HG03108 (cell line): ENCODE data around the gene ZBTB39.
"Not testable (repeated sequence)": the region's sequence is repeated elsewhere in the genome, so short reads cannot be mapped to it uniquely, and the experiment has no call there.

Experiments used
- ATAC-seq: cut with Tn5 transposase; IDR thresholded peaks from one replicate; pipeline ENCODE4 v1.9.1; 2021; ENCODE audit warnings: moderate library complexity; ENCODE audit not compliant: unreplicated experiment

The ZBTB39 gene

DNA sequence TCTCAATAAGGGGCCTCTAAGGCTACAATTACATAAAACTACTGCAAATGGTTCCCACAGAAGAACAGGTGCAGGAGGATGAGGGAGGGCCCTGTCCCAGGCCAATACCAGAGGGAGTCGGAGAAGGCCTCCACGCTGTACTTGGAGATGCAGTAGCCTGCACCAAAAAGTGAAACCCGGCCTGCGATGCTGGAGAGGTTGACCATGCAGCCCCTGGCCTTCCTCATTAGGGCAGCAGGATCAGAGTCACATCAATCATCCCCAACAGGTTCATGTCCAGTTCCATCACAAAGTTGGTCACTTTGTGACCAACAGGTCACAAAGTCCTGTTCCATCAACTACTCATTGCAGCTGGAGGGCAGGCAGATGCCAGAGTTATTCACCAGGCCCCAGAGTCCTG is 23.0 kb downstream of the ZBTB39 start:
- ATAC-seq, result no peak

DNA sequence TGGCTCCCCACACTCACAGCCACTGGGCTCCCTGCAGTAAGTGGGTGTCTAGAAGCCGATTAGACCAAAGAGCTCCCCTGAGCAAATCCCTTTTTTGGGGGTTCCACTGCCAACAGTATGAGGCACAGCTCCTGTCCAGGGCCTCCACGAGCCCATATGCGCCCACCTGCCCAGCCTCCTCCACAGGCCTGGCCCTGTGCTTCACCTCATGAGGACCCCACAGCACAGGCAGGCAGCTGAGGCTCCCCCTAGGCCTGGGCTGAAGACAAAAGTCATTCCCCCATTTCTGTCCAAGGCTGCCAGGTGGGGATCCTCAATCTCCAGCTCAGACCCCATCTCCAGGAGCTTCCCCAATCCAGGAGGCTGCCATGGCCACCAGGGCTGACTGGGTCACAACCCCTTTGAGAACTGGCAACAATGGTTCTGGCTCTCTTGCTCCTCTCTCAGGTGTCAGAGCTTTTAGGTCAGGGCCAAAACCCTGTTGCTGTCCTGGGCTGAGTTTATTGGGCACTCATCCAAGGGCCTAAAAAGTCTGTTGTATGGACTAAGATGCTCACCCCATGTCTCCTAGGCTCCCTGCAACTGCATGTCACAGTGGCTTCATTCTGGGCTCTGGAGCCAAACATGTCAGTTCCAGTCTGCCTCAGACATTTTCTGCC is 23.6 kb downstream of the ZBTB39 start:
- ATAC-seq, result not testable (repeated sequence)

DNA sequence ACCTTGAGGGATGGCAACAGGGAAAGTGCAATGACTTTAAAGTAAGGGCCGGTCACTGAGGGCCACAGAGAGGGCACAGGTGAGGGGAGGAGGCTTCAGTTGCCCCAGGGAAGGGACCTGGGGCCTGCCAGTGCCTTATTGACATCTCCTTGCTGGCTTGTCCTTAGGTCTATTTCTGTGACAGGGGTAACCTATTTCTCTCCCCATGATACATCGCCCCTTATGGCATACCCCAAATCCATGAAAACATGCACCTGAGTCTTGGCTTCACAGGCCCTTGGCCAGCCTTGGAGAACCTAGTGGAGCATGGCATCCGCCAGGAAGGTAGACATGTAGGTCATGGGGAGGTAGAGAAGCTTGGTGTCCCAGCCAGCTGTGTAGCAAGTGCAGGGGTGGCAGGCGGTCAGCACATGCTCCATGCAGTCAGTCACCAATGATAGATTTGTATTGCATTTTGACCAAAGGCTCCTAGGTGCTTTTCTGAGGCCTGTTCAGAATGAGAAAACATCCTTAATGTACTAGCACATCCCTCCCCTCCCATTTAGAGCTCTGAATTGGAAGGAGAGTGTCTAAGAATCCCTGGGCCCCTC is 25.3 kb downstream of the ZBTB39 start:
- ATAC-seq, result no peak

DNA sequence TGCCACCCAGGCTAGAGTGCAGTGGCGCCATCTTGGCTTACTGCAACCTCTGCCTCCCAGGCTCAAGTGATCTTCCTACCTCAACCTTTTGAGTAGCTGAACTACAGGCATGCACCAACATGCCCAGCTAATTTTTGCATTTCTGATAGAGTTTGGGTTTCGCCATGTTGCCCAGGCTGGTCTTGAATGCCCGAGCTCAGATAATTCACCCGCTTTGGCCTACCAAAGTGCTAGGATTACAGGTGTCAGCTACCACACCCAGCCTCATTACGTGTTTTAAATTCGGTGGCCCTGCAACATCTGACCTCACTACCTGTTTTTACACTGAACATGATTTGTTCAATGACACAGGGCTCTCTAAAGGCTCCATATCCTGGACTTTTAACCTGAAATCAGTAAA is 26.1 kb downstream of the ZBTB39 start:
- no peak for ATAC-seq

- ATAC-seq, result no peak
Measured at GRCh38 chr12:56979628-56980027, 26.7 kb downstream of the ZBTB39 start.

DNA sequence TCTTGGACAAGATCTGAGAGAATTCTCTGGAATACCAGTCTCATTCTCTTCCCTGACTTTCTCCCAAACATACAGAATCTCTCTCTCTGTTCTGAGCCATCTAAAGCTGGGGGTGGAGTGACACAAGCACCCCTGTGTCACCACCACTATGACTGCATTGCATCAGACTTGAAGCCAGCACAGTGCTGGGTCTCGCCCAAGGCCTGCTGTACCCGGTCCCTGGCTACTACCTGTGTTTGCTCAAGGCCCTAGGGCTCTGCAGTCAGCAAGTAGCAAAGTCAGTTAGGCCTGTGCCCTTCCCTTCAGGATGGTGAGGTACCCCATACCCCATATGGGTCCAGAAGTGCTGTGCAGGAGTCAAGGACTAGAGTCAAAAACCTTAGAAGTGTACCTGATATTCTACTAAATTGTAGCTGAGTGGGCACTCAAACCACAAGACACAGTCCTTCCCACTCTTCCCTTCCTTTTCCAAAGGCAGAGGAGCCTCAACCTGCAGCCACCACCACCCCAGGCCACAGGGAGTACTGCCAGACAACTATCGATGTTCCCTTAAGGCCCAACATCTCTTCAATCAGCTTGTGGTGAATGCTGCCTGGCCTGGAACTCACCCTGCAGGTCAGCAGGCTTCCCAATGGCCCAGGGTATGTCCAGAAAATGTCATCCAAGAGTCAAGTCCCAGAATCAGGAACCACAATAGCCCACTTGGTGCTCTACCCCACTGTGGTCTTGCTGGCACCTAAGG is 27.8 kb downstream of the ZBTB39 start:
- no peak for ATAC-seq

GRCh38 chr12:56977361-56977760 is 29.0 kb downstream of the ZBTB39 start:
- ATAC-seq, result not testable (repeated sequence)

GRCh38 chr12:56974224-56974623 is 32.1 kb downstream of the ZBTB39 start:
- not testable (repeated sequence) for ATAC-seq

DNA sequence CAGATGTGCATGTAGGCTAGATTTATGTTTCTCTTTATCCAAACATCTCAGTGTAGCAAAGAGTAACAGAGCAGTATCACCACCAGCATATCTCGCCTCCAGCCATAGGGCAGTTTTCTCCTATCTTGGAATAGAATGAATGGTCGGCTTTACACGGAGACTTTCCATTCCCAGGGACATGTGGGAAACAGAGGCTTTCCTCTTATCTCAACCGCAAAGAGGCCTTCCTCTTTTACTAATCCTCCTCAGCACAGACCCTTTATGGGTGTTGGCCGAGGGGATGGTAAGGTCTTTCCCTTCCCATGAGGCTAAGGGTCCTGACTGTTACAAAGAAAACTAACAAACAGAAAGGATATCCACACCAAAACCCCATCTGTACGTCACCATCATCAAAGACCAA is 37.4 kb downstream of the ZBTB39 start:
- not testable (repeated sequence) for ATAC-seq

- ATAC-seq, result not testable (repeated sequence)
Measured at GRCh38 chr12:56965997-56966642, 40.2 kb downstream of the ZBTB39 start.

GRCh38 chr12:56965124-56965523 is 41.2 kb downstream of the ZBTB39 start:
- ATAC-seq, result not testable (repeated sequence)

- not testable (repeated sequence) for ATAC-seq
Measured at GRCh38 chr12:56963557-56963956, 42.8 kb downstream of the ZBTB39 start.

DNA sequence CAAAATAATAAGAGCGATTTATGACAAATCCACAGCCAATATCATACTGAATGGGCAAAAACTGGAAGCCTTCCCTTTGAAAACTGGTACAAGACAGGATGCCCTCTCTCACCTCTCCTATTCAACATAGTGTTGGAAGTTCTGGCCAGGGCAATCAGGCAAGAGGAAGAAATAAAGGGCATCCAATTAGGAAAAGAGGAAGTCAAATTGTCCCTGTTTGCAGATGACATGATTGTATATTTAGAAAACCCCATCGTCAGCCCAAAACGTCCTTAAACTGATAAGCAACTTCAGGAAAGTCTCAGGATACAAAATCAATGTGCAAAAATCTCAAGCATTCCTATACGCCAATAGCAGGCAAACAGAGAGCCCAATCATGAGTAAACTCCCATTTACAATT is 44.1 kb downstream of the ZBTB39 start:
- ATAC-seq, result not testable (repeated sequence)

DNA sequence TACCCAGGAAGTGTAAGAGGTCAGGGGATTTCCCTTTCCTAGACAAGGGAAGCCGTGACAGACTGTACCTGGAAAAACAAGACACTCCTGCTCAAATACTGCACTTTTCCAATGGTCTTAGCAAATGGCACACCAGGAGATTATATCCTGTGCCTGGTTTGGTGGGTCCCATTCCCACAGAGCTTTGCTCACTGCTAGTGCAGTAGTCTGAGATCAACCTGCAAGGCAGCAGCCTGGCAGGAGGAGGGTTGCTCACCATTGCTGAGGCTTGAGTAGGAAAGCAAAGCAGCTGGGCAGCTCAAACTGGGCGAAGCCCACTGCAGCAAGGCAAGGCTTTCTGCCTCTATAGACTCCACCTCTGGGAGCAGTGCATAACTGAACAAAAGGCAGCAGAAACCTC is 47.9 kb downstream of the ZBTB39 start:
- no peak for ATAC-seq

DNA sequence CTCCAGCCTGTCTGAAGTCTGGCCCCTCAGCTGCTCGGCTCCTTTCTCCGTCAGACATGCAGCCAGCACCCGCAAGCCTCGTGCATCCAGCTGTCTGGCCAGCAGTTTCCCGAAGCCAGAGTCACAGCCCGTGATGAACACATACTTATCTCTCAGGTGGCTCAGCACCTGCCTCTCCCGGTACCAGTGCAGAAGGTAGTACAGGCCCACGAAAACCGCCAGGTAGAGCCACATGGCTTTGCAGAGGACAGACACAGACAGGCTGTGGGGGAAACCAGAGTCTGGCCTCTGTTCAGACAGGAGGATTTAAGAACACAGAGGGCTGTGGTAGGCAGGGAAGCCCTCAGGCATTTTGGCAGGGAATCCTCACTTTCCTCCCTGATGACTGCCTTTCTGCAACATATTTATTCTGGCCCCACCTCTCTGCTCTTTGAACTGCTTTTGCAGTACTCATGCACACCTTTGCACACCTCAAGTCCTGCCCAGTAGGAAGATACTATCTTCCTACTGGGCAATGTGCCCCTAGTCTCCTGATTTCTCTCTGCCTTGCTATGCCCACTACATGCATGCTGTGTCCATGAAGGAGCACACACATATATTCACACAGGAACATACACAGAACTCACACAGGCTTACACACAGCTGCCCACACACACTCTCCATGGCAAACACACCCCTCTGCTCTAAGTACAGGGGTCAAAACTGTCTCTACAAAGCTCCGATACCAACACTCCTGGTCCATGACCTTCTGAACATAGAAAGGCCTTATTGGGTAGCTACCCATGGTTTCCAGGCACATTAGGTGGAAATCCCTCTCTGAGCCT is 48.9 kb downstream of the ZBTB39 start, which contains the start of gene RDH16:
RDH16 (minus strand) TSS at position 380 of the 824 bp plus-strand sequence; CDS start at position 234, 146 bp downstream.
- no peak for ATAC-seq

GRCh38 chr12:56955631-56956256 is 50.6 kb downstream of the ZBTB39 start:
- no peak for ATAC-seq

DNA sequence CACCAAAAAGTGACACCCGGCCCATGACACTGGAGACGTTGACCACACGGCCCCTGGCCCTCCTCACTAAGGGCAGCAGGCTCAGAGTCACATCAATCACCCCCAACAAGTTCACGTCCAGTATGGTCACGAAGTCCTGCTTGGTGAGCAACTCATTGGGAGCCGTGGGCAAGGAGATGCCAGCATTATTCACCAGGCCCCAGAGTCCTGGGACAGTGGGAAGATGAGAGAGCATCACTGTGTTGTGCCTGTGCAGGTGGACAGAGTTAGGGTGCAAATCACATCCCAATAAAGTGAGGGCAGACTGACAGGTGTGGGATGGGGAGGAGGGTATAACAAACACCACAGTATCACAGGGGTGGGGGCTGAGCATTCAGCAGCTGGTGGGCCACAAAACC is 51.4 kb downstream of the ZBTB39 start:
- no peak for ATAC-seq

- no peak for ATAC-seq
Measured at GRCh38 chr12:56954057-56954957, 52.0 kb downstream of the ZBTB39 start.

DNA sequence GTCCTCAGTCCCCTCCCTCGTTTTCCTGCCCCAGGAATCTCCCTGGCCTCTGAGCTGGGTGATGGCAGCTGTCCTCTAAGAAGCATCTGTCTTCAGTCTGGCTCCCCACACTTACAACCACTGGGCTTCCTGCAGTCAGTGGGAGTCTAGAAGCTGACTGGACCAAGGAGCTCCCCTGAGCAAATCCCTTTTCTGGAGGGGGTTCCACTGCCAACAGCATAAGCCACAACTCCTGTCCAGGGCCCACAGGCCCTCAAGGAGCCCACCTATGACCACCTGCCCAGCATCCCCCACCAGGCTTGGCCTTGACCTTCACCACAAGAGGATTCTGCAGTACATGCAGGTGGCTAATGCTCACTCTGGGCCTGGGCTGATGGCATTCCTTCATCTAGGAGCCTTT is 53.0 kb downstream of the ZBTB39 start:
- ATAC-seq, result no peak
